ENCODE data around the gene UBE2F. TPM values are rescaled to one million over a fixed set of nuclear protein-coding genes. Genes with fewer than 3 reads are reported as not detected.

Gene UBE2F
- total and polyA plus RNA-seq, 2 donors (not counting 1 experiment from before 2014, with no cell fraction given), result 53.7 to 113 TPM

DNA sequence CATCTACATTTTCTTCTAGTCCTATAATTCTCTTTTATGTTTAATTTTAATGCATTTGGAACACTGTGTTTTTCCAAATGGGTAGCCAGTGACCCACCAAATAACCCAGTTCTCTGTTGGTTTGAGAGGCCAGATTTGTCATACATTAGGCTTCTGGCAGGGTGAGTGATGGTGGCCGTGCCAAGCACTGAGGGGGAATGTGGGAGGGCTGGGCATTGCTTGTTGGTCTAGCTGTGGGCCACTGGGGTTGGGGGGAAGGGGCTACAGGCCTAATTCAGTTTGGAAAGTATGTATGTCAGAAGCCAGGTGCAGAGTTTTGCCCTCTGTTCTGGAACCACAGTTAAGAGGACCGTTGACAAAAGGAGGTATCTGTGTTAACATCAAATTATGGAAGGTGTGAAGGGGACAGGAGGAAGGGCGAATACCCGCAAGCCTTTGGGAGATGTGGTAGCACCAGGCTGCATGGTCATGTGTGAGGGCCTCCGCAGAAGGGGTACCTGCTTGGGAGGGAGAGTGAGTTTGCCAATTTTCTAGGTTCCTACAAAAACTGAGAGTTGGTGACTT lies 55.9 kb downstream of the UBE2F start:
- Histone ChIP-seq H3K9ac (ENCODE audit: insufficient read depth, low read length) (no peak overlapping the region), H2AFZ (ENCODE audit: low read length) (no peak overlapping the region), H3K79me2 (ENCODE audit: control insufficient read depth, insufficient read depth, low read length) (no peaks in the 10 kb centered on the region), H3K27ac (ENCODE audit: insufficient read depth, low read length) (no peak overlapping the region), H3K4me1 (ENCODE audit: control insufficient read depth, extremely low read depth, insufficient read depth, low read length) (no peaks in the 10 kb centered on the region), H3K27me3 (ENCODE audit: control insufficient read depth, insufficient read depth, low read length) (no peaks in the 10 kb centered on the region), H3K4me3 (replicated peaks in 1 of 4; ENCODE audit: control extremely low read depth in 1 of 4, insufficient read depth in 1 of 4, low read depth in 3 of 4, low read length in 4 of 4) (no peak overlapping the region), H3K4me2 (ENCODE audit: extremely low read depth, insufficient read depth, low read length) (no peak overlapping the region), H4K20me1 (ENCODE audit: control insufficient read depth, extremely low read depth, insufficient read depth, low read length) (no peaks in the 10 kb centered on the region), H3K9me3 (ENCODE audit: control insufficient read depth, insufficient read depth, low read depth, low read length) (no peaks in the 10 kb centered on the region), H3K36me3 (ENCODE audit: control insufficient read depth, insufficient read depth, low read length) (peaks cover 2% of the 10 kb centered on the region)
- no peak for TF ChIP-seq EZH2 (IDR thresholded peaks at IDR 0.05; ENCODE audit: low read length, missing control alignments)
- TF ChIP-seq, protein P1, sequence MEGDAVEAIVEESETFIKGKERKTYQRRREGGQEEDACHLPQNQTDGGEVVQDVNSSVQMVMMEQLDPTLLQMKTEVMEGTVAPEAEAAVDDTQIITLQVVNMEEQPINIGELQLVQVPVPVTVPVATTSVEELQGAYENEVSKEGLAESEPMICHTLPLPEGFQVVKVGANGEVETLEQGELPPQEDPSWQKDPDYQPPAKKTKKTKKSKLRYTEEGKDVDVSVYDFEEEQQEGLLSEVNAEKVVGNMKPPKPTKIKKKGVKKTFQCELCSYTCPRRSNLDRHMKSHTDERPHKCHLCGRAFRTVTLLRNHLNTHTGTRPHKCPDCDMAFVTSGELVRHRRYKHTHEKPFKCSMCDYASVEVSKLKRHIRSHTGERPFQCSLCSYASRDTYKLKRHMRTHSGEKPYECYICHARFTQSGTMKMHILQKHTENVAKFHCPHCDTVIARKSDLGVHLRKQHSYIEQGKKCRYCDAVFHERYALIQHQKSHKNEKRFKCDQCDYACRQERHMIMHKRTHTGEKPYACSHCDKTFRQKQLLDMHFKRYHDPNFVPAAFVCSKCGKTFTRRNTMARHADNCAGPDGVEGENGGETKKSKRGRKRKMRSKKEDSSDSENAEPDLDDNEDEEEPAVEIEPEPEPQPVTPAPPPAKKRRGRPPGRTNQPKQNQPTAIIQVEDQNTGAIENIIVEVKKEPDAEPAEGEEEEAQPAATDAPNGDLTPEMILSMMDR (conservative IDR thresholded peaks at IDR 0.05 in 1 of 2, IDR thresholded peaks at IDR 0.05 in 1 of 2; ENCODE audit: low read depth in 1 of 2, low read length in 2 of 2), result no peak
- no peak for DNase-seq (ENCODE audit: low read depth in 2 of 2)

DNA sequence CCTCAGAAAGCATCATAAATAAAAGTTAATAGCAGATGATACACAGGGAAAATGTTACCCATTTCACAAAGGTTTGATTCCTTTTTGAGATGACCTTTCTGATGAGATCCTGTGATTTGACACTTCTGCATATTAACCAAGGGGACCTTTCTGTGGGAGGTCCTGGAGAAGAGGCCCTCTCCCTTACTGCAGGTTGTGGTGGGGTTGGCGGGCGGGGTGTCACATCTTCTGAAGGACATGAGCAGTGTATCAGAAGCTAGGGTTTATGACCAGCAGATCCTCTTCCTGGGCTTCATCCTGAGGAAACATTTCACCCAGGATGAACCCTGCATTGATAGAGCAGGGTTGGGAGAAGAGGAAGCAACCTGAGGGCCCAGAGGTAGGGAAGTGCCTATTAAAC lies 56.8 kb downstream of the UBE2F start:
- Histone ChIP-seq H3K9ac (ENCODE audit: insufficient read depth, low read length) (no peak overlapping the region), H3K27ac (ENCODE audit: insufficient read depth, low read length) (no peak overlapping the region), H3K4me3 (replicated peaks in 1 of 4; ENCODE audit: control extremely low read depth in 1 of 4, insufficient read depth in 1 of 4, low read depth in 3 of 4, low read length in 4 of 4) (no peak overlapping the region), H3K4me2 (ENCODE audit: extremely low read depth, insufficient read depth, low read length) (no peak overlapping the region), H3K79me2 (ENCODE audit: control insufficient read depth, insufficient read depth, low read length) (no peaks in the 10 kb centered on the region), H3K4me1 (ENCODE audit: control insufficient read depth, extremely low read depth, insufficient read depth, low read length) (no peaks in the 10 kb centered on the region), H3K27me3 (ENCODE audit: control insufficient read depth, insufficient read depth, low read length) (no peaks in the 10 kb centered on the region), H4K20me1 (ENCODE audit: control insufficient read depth, extremely low read depth, insufficient read depth, low read length) (no peaks in the 10 kb centered on the region), H2AFZ (ENCODE audit: low read length) (no peak overlapping the region), H3K9me3 (ENCODE audit: control insufficient read depth, insufficient read depth, low read depth, low read length) (no peaks in the 10 kb centered on the region), H3K36me3 (ENCODE audit: control insufficient read depth, insufficient read depth, low read length) (peaks cover 2% of the 10 kb centered on the region)
- TF ChIP-seq, protein P1 (conservative IDR thresholded peaks at IDR 0.05 in 1 of 2, IDR thresholded peaks at IDR 0.05 in 1 of 2; ENCODE audit: low read depth in 1 of 2, low read length in 2 of 2), result no peak
- TF ChIP-seq EZH2 (IDR thresholded peaks at IDR 0.05; ENCODE audit: low read length, missing control alignments), result no peak
- DNase-seq (ENCODE audit: low read depth in 2 of 2), result no peak

DNA sequence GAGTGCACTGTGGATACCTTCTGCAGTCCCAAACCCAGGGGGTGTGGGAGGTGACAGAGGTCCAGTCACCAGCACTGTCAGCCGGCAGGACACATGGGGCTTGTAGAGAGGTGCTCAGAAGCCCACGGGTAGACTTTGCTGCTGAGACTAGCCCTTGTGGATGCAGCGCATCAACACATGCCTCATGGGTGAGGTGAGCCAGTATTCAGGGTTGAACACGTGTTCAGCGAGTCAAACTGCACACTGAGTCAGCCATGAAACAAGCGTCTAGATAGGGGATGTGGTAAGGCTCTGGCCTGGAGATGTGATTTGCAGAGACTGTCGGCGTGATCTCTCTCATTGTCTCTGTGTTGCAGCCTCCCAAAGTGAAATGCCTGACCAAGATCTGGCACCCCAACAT lies 58.2 kb downstream of the UBE2F start:
- Histone ChIP-seq H3K9me3 (ENCODE audit: control insufficient read depth, insufficient read depth, low read depth, low read length) (no peaks in the 10 kb centered on the region), H4K20me1 (ENCODE audit: control insufficient read depth, extremely low read depth, insufficient read depth, low read length) (no peaks in the 10 kb centered on the region), H3K27me3 (ENCODE audit: control insufficient read depth, insufficient read depth, low read length) (no peaks in the 10 kb centered on the region), H3K79me2 (ENCODE audit: control insufficient read depth, insufficient read depth, low read length) (no peaks in the 10 kb centered on the region), H3K27ac (ENCODE audit: insufficient read depth, low read length) (no peak overlapping the region), H2AFZ (ENCODE audit: low read length) (no peak overlapping the region), H3K4me2 (ENCODE audit: extremely low read depth, insufficient read depth, low read length) (no peak overlapping the region), H3K4me3 (replicated peaks in 1 of 4; ENCODE audit: control extremely low read depth in 1 of 4, insufficient read depth in 1 of 4, low read depth in 3 of 4, low read length in 4 of 4) (no peak overlapping the region), H3K4me1 (ENCODE audit: control insufficient read depth, extremely low read depth, insufficient read depth, low read length) (no peaks in the 10 kb centered on the region), H3K9ac (ENCODE audit: insufficient read depth, low read length) (no peak overlapping the region), H3K36me3 (ENCODE audit: control insufficient read depth, insufficient read depth, low read length) (peaks cover 2% of the 10 kb centered on the region)
- no peak for TF ChIP-seq EZH2 (IDR thresholded peaks at IDR 0.05; ENCODE audit: low read length, missing control alignments)
- TF ChIP-seq, protein P1 (conservative IDR thresholded peaks at IDR 0.05 in 1 of 2, IDR thresholded peaks at IDR 0.05 in 1 of 2; ENCODE audit: low read depth in 1 of 2, low read length in 2 of 2), result no peak
- peak; percentile 42 to 87 for DNase-seq (ENCODE audit: low read depth in 2 of 2)

Data from fibroblast of lung (primary cell).